HTERT RPE-1 (cell line): ENCODE results near the gene RPTOR.

Experiments used
- in situ Hi-C: fragments of 300-500 bp; cut with MboI; formaldehyde crosslinking; loops from 4 replicates; pipeline ENCODE4 v1.14.3; 2020; ENCODE audit warnings: low sequenced_read_pairs

RPTOR gene

DNA sequence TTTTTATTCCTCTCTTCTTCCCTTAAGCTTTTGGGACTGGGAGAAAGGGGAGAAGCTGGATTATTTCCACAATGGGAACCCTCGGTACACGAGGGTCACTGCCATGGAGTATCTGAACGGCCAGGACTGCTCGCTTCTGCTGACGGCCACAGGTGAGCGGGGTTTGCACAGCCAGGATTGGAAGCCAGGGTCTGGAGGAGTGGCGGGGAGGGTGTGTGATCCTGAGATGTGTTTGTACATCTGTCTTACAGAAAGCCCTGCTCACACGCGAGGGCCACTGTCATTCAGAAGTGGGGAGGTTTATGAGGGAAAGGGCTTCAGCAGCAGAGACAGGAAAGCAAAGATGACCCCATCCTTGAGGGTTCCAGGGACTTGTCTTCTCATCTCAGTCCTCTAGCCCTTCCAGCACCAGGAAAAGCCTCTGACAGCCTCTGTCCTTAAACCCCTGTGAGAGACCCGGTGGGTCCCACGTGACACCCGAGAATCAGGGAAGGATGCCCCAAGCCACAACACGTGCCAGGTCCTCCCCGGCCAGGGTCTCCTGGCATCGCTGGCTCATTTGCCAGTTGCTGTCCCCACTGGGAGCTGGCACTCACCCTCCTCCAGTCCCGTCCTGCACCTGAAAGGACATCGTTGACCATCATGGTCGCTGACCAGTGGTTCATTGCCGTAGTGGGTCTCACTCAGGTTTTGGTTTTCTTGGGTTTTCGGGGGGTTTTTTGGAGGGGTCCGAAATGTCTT is 402.7 kb downstream of the RPTOR start:
- in situ Hi-C loops = no loop called here

GRCh38 chr17:80948019-80948975 is 403.7 kb downstream of the RPTOR start:
- in situ Hi-C loops = no loop called here

DNA sequence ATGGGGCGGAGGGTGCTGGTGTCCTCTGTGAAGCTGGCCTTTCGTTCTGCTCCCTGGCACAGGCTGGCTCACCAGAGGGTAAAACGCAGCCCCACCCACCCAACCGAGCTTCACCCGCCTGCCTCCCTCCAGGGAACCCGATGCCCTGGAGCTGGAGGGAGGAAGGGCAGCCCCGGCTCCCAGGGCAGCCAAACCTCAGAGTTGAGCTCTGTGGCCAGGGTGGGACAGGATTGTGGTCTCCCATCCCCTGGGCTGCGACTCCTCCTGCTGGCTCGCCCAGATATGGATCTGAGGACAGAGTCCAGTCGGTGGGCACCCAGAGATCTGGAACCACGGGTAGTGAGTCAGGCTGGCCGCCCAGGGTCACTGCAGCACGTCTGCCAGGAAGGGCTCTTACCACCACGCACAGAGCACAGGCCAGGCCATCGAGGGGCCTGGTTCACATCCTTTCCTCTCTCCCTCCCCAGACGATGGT is 404.4 kb downstream of the RPTOR start:
- in situ Hi-C loops = no loop called here

- in situ Hi-C loops = no loop called here
These were observed 405.1 kb downstream of the RPTOR start for GRCh38 chr17:80949451-80950421.

- in situ Hi-C loops = no loop called here
These were observed 406.0 kb downstream of the RPTOR start for GRCh38 chr17:80950466-80951120.

DNA sequence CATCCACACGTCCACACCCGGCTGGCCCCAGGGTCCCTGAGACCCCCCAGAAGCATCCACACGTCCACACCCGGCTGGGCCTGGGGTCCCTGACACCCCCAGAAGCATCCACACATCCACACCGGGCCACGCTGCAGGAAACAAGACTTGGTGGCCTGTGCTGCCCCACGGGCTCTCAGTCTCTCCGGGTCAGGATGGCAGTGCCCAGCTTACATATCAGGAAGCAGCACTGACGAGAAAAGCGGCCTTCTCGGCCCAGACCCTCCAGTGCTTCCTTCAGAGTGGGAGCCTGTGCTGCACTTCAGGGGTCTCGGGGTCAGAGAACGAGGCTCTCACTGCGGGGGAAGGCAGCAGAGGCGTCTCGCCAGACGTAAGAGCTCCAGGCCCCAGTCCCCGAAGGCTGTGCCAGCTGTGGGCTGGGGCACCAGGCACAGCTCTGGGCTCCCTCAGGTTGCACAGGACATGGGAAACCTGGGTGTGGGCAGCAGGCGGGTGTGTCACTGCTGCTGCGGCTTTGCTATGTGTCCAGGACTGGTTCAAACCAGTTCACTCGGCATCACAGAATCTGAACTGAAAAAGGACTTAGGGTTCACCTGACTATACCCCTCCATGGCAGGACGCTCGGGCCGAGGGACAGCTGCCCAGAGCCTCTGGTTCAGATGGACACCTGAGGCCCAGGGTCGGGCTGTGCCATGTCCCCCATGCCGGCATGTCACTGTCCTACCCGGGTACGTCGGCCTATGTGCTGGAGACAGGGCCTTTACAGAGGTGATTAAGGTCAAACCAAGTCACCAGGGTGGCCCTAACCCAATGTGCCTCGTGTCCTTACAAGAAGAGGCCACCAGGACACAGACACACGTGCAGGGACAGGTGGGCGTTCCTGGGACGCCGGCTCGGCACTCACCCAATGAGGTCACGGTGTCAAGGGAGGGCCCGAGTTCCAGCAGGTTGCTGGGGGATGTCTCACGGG is 406.8 kb downstream of the RPTOR start:
- in situ Hi-C loops = no loop called here

GRCh38 chr17:80952291-80952690 is 407.7 kb downstream of the RPTOR start:
- in situ Hi-C loops = no loop called here

DNA sequence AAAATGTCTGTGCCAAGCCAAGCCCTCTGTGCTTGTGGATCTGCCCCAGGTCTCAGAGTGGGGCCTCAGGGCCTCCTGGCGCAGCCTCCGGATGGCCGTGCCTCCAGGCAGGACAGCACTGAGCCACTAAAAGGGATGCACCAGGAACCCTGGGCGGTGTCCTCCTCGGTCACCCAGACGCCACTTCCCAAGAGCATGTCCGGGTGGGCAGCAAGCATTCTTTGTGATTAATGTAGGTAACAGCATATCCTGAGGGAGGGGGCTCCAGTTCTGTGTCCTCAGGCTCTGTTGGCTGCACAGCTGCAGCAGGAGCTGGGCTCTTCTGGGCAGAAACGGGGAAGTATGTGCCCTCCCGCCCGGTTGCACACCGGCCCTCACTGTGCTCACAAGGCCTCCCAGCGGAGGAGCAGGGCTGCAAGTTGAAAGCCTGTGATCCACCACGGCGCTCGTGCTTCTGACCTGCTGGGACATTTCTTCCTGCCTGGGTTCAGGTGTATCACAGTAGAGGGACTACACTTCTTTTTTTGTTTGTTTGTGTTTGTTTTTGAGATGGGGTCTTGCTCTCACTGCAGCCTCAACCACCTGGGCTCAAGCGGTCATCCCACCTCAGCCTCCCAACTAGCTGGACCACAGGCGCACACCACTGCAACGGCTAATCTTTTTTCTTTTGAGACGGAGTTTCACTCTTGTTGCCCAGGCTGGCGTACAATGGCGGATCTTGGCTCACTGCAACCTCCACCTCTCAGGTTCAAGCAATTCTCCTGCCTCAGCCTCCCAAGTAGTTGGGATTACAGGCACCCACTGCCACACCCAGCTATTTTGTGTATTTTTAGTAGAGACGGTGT is 409.1 kb downstream of the RPTOR start:
- in situ Hi-C loops = no loop called here

- in situ Hi-C loops = no loop called here
These were observed 410.4 kb downstream of the RPTOR start for GRCh38 chr17:80955078-80955477.

DNA sequence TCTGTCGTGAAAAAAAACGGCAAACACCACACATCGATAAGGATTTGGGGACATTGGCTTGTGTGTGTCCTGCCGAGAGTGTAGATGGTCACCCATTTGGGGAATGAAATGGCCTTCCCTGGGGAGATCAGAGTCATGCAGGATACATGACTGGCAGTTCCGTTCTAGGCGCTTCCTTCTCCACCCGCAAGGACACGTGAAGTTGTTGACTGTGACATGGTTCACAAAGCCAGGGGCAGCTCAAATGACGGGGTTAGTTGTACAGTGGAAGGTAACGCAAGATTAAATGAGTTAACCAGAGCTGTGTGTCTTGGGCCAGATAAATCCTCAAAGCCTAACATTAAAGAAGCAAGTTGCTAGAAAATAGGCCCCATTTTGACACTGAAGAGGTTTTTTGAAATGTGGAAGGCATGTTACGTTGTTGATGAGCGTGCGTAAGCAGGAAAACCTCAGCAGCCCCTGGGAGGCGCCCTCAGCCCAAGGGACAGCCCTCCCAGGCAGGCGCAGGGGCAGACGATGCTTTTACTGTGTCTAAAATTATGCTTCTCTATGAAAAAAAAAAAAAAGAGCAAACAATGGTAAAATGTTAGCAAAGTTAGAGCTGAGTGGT is 411.1 kb downstream of the RPTOR start:
- in situ Hi-C loops = no loop called here

- in situ Hi-C loops = no loop called here
These were observed 411.9 kb downstream of the RPTOR start for GRCh38 chr17:80956321-80957190.

DNA sequence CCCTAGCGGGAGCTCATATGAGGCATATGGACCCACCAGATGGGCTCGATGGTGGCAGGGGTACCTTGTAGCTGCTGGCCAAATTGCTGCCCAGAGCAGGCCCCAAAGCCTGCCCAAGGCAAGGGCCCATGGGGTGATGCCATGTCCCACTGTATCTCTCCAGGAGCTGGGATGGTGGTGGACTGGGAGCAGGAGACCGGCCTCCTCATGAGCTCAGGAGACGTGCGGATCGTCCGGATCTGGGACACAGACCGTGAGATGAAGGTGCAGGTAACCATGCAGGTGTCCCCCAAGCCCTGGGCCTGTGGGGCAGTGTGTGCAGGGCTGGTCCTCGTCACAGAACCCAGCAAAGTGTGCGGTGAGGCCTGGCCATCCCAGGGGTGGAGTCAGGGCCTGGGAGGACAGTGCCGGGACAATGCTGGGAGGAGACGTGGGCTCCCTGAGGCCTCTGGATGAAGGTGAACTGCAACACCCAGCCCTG is 412.9 kb downstream of the RPTOR start:
- in situ Hi-C loops = no loop called here

GRCh38 chr17:80959330-80960036 is 414.8 kb downstream of the RPTOR start:
- in situ Hi-C loops = no loop called here

DNA sequence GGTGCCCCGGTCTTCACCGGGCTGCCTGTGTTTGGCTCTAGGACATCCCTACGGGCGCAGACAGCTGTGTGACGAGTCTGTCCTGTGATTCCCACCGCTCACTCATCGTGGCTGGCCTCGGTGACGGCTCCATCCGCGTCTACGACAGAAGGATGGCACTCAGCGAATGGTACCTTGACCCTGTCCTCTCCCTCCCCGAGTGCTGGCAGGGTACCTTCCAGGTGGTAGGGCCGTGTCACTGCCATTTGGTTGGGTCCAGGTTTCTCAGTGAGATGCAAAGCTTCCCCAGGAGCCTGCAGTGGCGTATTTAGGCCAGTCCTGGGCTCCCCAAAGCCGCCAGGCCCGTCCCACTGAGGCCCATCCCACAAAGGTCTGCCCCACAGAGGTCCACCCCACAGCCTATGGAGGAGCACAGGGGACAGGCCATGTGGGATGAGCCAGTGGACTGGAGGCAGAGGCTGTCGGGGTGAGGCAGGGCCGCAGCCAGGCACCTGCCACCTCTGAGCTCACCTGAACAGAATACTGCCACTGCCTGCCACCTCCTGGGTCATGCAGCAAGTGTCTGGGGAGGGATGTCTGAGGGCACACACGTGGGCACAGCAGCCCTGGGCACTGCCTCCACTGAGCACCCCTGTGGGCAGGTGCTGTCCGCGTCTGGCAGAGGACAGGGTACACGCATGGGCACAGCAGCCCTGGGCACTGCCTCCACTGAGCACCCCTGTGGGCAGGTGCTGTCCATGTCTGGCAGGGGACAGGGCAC is 415.6 kb downstream of the RPTOR start:
- in situ Hi-C loops = no loop called here

GRCh38 chr17:80960797-80961452 is 416.3 kb downstream of the RPTOR start:
- in situ Hi-C loops = no loop called here
